ENCODE measurements around the gene NIFK.

The NIFK gene

DNA sequence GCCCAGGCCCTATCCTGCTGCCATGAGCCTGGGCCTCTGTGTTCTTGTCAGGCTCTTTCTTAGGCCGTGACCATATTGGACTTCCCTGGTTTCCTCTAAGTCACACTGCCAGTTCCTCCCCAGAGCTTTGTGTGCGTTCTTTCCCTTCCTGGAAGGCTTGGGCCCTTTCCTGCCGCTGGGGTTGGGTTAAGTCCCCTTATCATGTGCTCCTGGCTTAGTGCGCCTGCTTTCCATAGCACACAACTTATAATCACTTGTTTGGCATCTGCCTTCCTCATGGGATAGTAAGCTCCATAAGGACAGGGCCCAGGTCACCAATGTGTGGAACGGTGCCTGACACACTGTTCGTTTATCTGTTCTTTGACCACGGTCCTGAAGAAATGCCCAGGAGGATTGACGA is 31.3 kb downstream of the NIFK start:
- no peak for TF ChIP-seq TAF1 (IDR thresholded peaks at IDR 0.05; ENCODE audit: low read depth)
- no peak for TF ChIP-seq REST (IDR thresholded peaks at IDR 0.05; ENCODE audit: low read depth)
- TF ChIP-seq TCF12 (IDR thresholded peaks at IDR 0.05; ENCODE audit: low read depth): no peak
- TF ChIP-seq NFIC (IDR thresholded peaks at IDR 0.05): no peak
- TF ChIP-seq, protein P1, sequence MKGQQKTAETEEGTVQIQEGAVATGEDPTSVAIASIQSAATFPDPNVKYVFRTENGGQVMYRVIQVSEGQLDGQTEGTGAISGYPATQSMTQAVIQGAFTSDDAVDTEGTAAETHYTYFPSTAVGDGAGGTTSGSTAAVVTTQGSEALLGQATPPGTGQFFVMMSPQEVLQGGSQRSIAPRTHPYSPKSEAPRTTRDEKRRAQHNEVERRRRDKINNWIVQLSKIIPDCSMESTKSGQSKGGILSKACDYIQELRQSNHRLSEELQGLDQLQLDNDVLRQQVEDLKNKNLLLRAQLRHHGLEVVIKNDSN (IDR thresholded peaks at IDR 0.05): no peak
- TF ChIP-seq EP300 (IDR thresholded peaks at IDR 0.05; ENCODE audit: borderline replicate concordance): no peak
- TF ChIP-seq ZBTB7A (IDR thresholded peaks at IDR 0.05; ENCODE audit: low read depth): no peak
- TF ChIP-seq, protein P2, sequence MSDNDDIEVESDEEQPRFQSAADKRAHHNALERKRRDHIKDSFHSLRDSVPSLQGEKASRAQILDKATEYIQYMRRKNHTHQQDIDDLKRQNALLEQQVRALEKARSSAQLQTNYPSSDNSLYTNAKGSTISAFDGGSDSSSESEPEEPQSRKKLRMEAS (IDR thresholded peaks at IDR 0.05): no peak
- TF ChIP-seq FOXM1 (IDR thresholded peaks at IDR 0.05; ENCODE audit: borderline replicate concordance, low read depth): no peak
- no peak for TF ChIP-seq RAD21 (IDR thresholded peaks at IDR 0.05; ENCODE audit: low read depth)
- no peak for TF ChIP-seq CEBPB (IDR thresholded peaks at IDR 0.05)
- TF ChIP-seq TEAD4 (IDR thresholded peaks at IDR 0.05): no peak
- TF ChIP-seq EGR1 (IDR thresholded peaks at IDR 0.05): no peak
- no peak for TF ChIP-seq CREB1 (IDR thresholded peaks at IDR 0.05; ENCODE audit: low read depth)

GRCh38 chr2:121699421-121700333 is 37.0 kb downstream of the NIFK start:
- no peak for TF ChIP-seq EGR1 (IDR thresholded peaks at IDR 0.05)
- TF ChIP-seq EP300 (IDR thresholded peaks at IDR 0.05; ENCODE audit: borderline replicate concordance): peak; percentile 52; the same call in 1 of the 2 replicates
- peak; percentile 34; the same call in 1 of the 2 replicates for TF ChIP-seq CEBPB (IDR thresholded peaks at IDR 0.05)
- peak; percentile 87 for TF ChIP-seq NFIC (IDR thresholded peaks at IDR 0.05)
- TF ChIP-seq YY1 (IDR thresholded peaks at IDR 0.05; ENCODE audit: low read depth): 0 out of 2 replicates have a peak, but pooled peaks have one; percentile 41
- peak; percentile 81 for TF ChIP-seq TCF12 (IDR thresholded peaks at IDR 0.05; ENCODE audit: low read depth)
- TF ChIP-seq, protein P2 (IDR thresholded peaks at IDR 0.05): peak; percentile 70
- TF ChIP-seq, protein P1 (IDR thresholded peaks at IDR 0.05): no peak
- no peak for TF ChIP-seq REST (IDR thresholded peaks at IDR 0.05; ENCODE audit: low read depth)

DNA sequence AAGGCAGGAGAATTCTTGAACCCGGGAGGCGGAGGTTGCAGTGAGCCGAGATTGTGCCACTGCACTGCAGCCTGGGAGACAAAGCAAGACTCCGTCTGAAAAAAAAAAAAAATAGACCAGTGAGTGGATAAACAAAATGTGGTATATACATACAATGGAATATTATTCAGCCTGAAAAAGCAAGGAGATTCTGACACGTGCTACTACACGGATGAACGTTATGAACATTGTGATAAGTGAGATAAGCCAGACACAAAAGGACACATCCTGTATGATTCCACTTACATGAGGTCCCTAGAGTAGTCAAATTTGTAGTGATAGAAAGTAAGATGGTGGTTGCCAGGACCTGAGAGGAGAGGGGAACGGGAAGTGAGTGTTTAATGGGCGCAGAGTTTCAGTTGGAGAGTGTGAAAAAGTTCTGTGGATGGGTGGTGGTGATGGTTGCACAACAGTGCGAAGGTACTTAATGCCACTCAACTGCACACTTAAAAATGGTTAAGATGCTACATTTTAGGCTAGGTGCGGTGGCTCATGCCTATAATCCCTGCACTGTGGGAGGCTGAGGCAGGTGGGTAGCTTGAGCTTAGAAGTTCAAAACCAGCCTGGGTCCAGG is 38.3 kb downstream of the NIFK start:
- no peak for TF ChIP-seq TAF1 (IDR thresholded peaks at IDR 0.05; ENCODE audit: low read depth)
- no peak for TF ChIP-seq EP300 (IDR thresholded peaks at IDR 0.05; ENCODE audit: borderline replicate concordance)
- no peak for TF ChIP-seq CEBPB (IDR thresholded peaks at IDR 0.05)
- TF ChIP-seq NFIC (IDR thresholded peaks at IDR 0.05): no peak
- TF ChIP-seq RAD21 (IDR thresholded peaks at IDR 0.05; ENCODE audit: low read depth): no peak
- no peak for TF ChIP-seq FOXM1 (IDR thresholded peaks at IDR 0.05; ENCODE audit: borderline replicate concordance, low read depth)
- TF ChIP-seq, protein P2 (IDR thresholded peaks at IDR 0.05): no peak
- no peak for TF ChIP-seq YY1 (IDR thresholded peaks at IDR 0.05; ENCODE audit: low read depth)
- TF ChIP-seq TCF12 (IDR thresholded peaks at IDR 0.05; ENCODE audit: low read depth): no peak

DNA sequence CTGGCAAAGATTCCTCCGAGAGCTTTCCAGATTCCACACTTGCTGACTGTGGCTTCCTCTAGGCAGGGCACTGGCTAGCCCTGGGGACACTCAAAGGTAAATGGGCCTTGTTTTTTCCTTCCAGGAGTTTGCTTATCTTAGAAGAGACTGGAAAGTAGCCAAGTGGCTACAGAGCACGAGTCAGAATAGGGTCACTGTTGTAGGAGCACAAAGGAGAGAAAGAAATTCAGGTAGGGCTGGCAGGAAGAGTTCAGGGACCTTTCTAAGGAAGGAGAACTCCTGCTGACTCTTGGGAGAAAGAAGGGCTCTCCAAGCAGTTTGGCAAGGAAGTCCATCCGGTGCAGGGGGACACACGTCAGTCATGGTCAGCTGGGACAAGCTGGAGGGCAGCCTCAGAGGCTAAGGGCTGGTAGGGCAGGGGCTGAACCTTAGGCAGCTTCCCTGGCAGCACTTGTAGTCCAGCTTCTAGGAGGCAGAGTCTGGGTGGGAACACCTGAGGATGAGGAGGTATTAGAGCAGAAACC is 39.5 kb downstream of the NIFK start:
- no peak for TF ChIP-seq YY1 (IDR thresholded peaks at IDR 0.05; ENCODE audit: low read depth)
- TF ChIP-seq NFIC (IDR thresholded peaks at IDR 0.05): peak; percentile 15; the same call in 1 of the 2 replicates

DNA sequence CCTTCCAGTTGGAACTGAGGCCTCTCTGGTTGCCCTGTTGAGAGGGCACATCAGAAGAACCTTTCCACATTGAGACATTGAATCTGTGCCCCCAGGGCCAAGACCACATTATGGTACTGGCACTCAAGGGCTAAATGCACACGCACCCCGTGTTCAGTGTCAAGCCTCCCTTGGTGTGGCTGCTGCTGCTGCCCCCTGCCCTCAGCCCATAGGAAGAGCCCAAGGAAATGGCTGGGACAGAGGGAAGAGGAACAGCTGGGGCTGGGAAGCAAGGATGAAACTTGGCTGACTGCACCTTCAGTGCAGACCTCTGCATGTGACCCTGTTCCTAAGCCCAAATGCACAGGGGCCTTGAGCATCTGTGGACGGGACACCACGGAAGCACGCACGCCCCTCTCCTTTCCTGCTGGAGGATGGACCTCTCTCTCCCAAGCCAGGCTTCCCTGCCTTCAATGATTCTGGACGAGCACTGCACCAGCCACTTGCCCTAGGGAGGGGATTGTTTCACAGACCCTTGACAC is 40.2 kb downstream of the NIFK start:
- TF ChIP-seq RAD21 (IDR thresholded peaks at IDR 0.05; ENCODE audit: low read depth): no peak
- TF ChIP-seq YY1 (IDR thresholded peaks at IDR 0.05; ENCODE audit: low read depth): no peak
- TF ChIP-seq TAF1 (IDR thresholded peaks at IDR 0.05; ENCODE audit: low read depth): no peak
- TF ChIP-seq EGR1 (IDR thresholded peaks at IDR 0.05): no peak
- no peak for TF ChIP-seq REST (IDR thresholded peaks at IDR 0.05; ENCODE audit: low read depth)
- no peak for TF ChIP-seq NFIC (IDR thresholded peaks at IDR 0.05)
- TF ChIP-seq, protein P2 (IDR thresholded peaks at IDR 0.05): no peak
- no peak for TF ChIP-seq CREB1 (IDR thresholded peaks at IDR 0.05; ENCODE audit: low read depth)
- no peak for TF ChIP-seq TCF12 (IDR thresholded peaks at IDR 0.05; ENCODE audit: low read depth)
- TF ChIP-seq TEAD4 (IDR thresholded peaks at IDR 0.05): no peak
- no peak for TF ChIP-seq FOXM1 (IDR thresholded peaks at IDR 0.05; ENCODE audit: borderline replicate concordance, low read depth)
- TF ChIP-seq ZBTB7A (IDR thresholded peaks at IDR 0.05; ENCODE audit: low read depth): no peak
- TF ChIP-seq EP300 (IDR thresholded peaks at IDR 0.05; ENCODE audit: borderline replicate concordance): no peak
- TF ChIP-seq CEBPB (IDR thresholded peaks at IDR 0.05): no peak
- TF ChIP-seq, protein P1 (IDR thresholded peaks at IDR 0.05): no peak

All from Ishikawa (cell line).